Neural progenitor cell (in vitro differentiated cells): ENCODE measurements around the gene SUGP1. TPM values are rescaled to one million over a fixed set of nuclear protein-coding genes. Genes with fewer than 3 reads are reported as not detected.
"Not testable (repeated sequence)": the region's sequence is repeated elsewhere in the genome, so short reads cannot be mapped to it uniquely, and the experiment has no call there.

Source experiments
- DNase-seq: peaks from one replicate; pipeline ENCODE4 v3.0.0-alpha.2; 2016; ENCODE audit warnings: low spot score
- H2AFZ ChIP-seq: fragments of 200-600 bp; sonication (generic); replicated peaks from 2 replicates; pipeline ENCODE4 v1.6.1; 2016; ENCODE audit warnings: antibody characterized with exemption
- H3F3A ChIP-seq: fragments of 200-600 bp; sonication (generic); 2 replicates; pipeline ENCODE4 v1.6.1; 2016; ENCODE audit warnings: antibody characterized with exemption, low read depth
- H3K27ac ChIP-seq: fragments of 200-600 bp; sonication (generic); 2 replicates; pipeline ENCODE4 v1.5.1; 2016; ENCODE audit warnings: mild to moderate bottlenecking
- H3K27me3 ChIP-seq: fragments of 200-600 bp; sonication (generic); 2 replicates; pipeline ENCODE4 v1.6.1; 2016; ENCODE audit warnings: mild to moderate bottlenecking, moderate library complexity
- H3K36me3 ChIP-seq: fragments of 200-600 bp; sonication (generic); 2 replicates; pipeline ENCODE4 v1.5.1; 2016
- H3K4me1 ChIP-seq: fragments of 200-600 bp; sonication (generic); 2 replicates; pipeline ENCODE4 v1.6.1; 2016; ENCODE audit warnings: mixed run types
- H3K4me2 ChIP-seq: fragments of 200-600 bp; sonication (generic); 2 replicates; pipeline ENCODE4 v1.6.1; 2016
- H3K4me3 ChIP-seq: fragments of 200-600 bp; sonication (generic); 2 replicates; pipeline ENCODE4 v1.5.1; 2016
- H3K79me2 ChIP-seq: fragments of 200-600 bp; sonication (generic); 2 replicates; pipeline ENCODE4 v1.6.1; 2016; ENCODE audit warnings: low read depth
- H3K9ac ChIP-seq: fragments of 200-600 bp; sonication (generic); 2 replicates; pipeline ENCODE4 v1.6.1; 2016
- H3K9me3 ChIP-seq: fragments of 200-600 bp; sonication (generic); 2 replicates; pipeline ENCODE4 v1.5.1; 2016; ENCODE audit warnings: low read depth
- H4K20me1 ChIP-seq: fragments of 200-600 bp; sonication (generic); 2 replicates; pipeline ENCODE4 v1.6.1; 2016; ENCODE audit warnings: low read depth
- H3K27ac Mint-ChIP-seq: 3 replicates; pipeline ENCODE4 v1.8.0; 2021; ENCODE audit warnings: mixed read lengths
- H3K27me3 Mint-ChIP-seq: 2 replicates; pipeline ENCODE4 v1.8.0; 2022; ENCODE audit warnings: low read depth, mild to moderate bottlenecking, inconsistent platforms, moderate library complexity, mixed read lengths; ENCODE audit not compliant: insufficient read depth
- H3K36me3 Mint-ChIP-seq: 3 replicates; pipeline ENCODE4 v1.8.0; 2021; ENCODE audit warnings: mixed read lengths
- H3K4me1 Mint-ChIP-seq: 3 replicates; pipeline ENCODE4 v1.8.0; 2021; ENCODE audit warnings: mixed read lengths
- H3K4me3 Mint-ChIP-seq: 3 replicates; pipeline ENCODE4 v1.8.0; 2021; ENCODE audit warnings: mild to moderate bottlenecking, moderate library complexity, mixed read lengths
- H3K9me3 Mint-ChIP-seq: 3 replicates; pipeline ENCODE4 v1.8.0; 2020; ENCODE audit warnings: mixed read lengths
- EZH2 ChIP-seq: fragments of 200-600 bp; sonication (generic); IDR thresholded peaks from 2 replicates; pipeline ENCODE4 v1.6.1; 2017; ENCODE audit warnings: antibody characterized with exemption, mild to moderate bottlenecking, moderate library complexity
- EZH2phosphoT487 ChIP-seq: fragments of 200-600 bp; sonication (generic); IDR thresholded peaks from 2 replicates; pipeline ENCODE4 v1.6.1; 2017; ENCODE audit warnings: antibody characterized with exemption
- total RNA-seq: library from RNA; depleted of rRNA; stranded (reverse); fragments of >200 nt; gene quantifications from 2 replicates; pipeline ENCODE4 v1.2.3, GENCODE V29; 2015; ENCODE audit warnings: low replicate concordance
- TF ChIP-seq, protein P1 (sequence below): fragments of 200-600 bp; sonication (generic); IDR thresholded peaks from 2 replicates; pipeline ENCODE4 v1.5.1; 2017; ENCODE audit warnings: antibody characterized with exemption, mild to moderate bottlenecking

Gene SUGP1
- total RNA-seq, 1 donor from 2014 or later, result 46.1 TPM

DNA sequence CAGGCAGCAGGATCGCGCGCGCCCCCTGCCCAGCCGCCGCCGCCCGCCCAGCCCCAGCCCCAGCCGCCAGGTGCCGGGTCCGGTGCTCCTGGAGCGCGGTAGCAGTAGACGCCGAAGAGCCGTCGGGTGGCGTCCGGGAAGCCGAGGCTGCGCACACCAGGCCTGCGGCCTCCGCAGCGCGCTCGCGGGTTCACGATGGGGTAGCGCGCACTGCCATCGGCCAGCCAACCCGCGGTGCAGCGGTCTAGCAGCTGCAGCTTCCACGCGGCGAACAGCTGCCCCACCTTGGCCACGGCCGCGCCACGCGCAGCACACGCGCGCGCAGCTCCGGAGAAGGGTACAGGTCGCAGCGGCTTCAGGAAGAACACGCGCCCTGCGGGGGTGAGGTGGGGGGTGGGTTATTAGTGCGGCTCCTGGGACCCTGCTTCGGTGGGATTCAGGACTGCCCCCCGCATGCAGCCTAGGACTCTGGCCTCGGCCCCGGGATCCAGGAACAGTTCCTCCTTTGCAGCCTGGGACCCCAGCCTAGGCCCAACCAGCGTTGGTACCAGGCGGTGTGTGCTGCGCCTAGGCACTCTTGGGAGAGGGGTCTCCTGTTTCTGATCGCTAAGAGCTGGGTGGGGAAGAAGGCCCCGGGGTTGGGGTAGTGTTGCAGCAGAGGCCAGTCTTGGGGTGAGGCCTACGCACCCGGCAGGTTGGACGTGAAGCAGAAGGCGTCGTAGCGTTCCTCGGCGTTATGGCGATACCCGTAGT is 62.3 kb downstream of the SUGP1 start:
- Mint-ChIP-seq H3K4me1 (peaks cover 29% of the 10 kb centered on the region), H3K27me3 (peaks cover 28% of the 10 kb centered on the region)

DNA sequence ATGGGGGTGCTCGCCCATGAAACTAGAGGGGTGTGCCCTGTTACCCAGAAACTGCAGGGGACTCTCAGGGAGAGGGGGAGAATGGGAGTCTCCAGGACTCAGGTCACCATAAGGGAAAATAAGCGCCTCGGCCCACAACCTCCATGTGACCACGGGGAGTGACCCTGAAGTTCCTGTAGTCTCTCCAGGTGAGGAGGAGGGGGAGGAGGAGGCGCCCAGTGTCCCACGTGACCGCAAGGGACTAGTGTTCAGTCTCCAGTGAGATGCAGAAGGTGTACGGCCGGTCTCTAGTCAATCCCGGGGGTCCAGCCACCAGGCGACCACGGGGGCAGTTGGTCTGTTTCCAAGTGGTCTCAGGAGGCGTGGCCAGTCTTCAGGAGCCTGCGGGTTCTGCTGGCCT is 63.2 kb downstream of the SUGP1 start:
- Mint-ChIP-seq H3K36me3 (peaks cover 7% of the 10 kb centered on the region), H3K27ac (peak overlapping the region; percentile 95), H3K4me3 (peak overlapping the region; percentile 24), H3K9me3 (peaks cover 15% of the 10 kb centered on the region), H3K27me3 (peaks cover 23% of the 10 kb centered on the region), H3K4me1 (peaks cover 26% of the 10 kb centered on the region)
- Histone ChIP-seq H3K27ac (no peak overlapping the region), H3K36me3 (no peaks in the 10 kb centered on the region), H3F3A (peaks cover 25% of the 10 kb centered on the region), H2AFZ (no peak overlapping the region), H3K9me3 (no peaks in the 10 kb centered on the region), H3K4me1 (peaks cover 2% of the 10 kb centered on the region), H3K79me2 (no peaks in the 10 kb centered on the region), H3K4me2 (no peak overlapping the region), H3K4me3 (no peak overlapping the region), H3K9ac (no peak overlapping the region), H3K27me3 (peaks cover 34% of the 10 kb centered on the region), H4K20me1 (no peaks in the 10 kb centered on the region)
- no peak for DNase-seq
- TF ChIP-seq, protein P1, sequence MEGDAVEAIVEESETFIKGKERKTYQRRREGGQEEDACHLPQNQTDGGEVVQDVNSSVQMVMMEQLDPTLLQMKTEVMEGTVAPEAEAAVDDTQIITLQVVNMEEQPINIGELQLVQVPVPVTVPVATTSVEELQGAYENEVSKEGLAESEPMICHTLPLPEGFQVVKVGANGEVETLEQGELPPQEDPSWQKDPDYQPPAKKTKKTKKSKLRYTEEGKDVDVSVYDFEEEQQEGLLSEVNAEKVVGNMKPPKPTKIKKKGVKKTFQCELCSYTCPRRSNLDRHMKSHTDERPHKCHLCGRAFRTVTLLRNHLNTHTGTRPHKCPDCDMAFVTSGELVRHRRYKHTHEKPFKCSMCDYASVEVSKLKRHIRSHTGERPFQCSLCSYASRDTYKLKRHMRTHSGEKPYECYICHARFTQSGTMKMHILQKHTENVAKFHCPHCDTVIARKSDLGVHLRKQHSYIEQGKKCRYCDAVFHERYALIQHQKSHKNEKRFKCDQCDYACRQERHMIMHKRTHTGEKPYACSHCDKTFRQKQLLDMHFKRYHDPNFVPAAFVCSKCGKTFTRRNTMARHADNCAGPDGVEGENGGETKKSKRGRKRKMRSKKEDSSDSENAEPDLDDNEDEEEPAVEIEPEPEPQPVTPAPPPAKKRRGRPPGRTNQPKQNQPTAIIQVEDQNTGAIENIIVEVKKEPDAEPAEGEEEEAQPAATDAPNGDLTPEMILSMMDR, result no peak
- TF ChIP-seq EZH2phosphoT487, result no peak
- TF ChIP-seq EZH2, result no peak

More for the DNA sequence above, 62.3 kb downstream of the SUGP1 start:
- no peaks in the 10 kb centered on the region for H3K9me3 ChIP-seq
- H2AFZ ChIP-seq, result no peak overlapping the region
- H3K27me3 ChIP-seq, result peaks cover 35% of the 10 kb centered on the region
- H4K20me1 ChIP-seq, result no peaks in the 10 kb centered on the region
- H3K9me3 Mint-ChIP-seq, result peaks cover 15% of the 10 kb centered on the region
- no peak overlapping the region for H3K4me3 Mint-ChIP-seq
- H3K36me3 Mint-ChIP-seq, result peaks cover 7% of the 10 kb centered on the region
- H3K27ac ChIP-seq, result no peak overlapping the region
- no peak overlapping the region for H3K4me2 ChIP-seq
- H3K27ac Mint-ChIP-seq, result no peak overlapping the region
- H3K9ac ChIP-seq, result no peak overlapping the region
- H3K79me2 ChIP-seq, result no peaks in the 10 kb centered on the region
- no peak for DNase-seq
- peaks cover 28% of the 10 kb centered on the region for H3F3A ChIP-seq
- H3K36me3 ChIP-seq, result no peaks in the 10 kb centered on the region
- H3K4me3 ChIP-seq, result no peak overlapping the region
- TF ChIP-seq, protein P1, result no peak
- TF ChIP-seq EZH2 (no peak), EZH2phosphoT487 (no peak)
- H3K4me1 ChIP-seq, result peaks cover 8% of the 10 kb centered on the region

DNA sequence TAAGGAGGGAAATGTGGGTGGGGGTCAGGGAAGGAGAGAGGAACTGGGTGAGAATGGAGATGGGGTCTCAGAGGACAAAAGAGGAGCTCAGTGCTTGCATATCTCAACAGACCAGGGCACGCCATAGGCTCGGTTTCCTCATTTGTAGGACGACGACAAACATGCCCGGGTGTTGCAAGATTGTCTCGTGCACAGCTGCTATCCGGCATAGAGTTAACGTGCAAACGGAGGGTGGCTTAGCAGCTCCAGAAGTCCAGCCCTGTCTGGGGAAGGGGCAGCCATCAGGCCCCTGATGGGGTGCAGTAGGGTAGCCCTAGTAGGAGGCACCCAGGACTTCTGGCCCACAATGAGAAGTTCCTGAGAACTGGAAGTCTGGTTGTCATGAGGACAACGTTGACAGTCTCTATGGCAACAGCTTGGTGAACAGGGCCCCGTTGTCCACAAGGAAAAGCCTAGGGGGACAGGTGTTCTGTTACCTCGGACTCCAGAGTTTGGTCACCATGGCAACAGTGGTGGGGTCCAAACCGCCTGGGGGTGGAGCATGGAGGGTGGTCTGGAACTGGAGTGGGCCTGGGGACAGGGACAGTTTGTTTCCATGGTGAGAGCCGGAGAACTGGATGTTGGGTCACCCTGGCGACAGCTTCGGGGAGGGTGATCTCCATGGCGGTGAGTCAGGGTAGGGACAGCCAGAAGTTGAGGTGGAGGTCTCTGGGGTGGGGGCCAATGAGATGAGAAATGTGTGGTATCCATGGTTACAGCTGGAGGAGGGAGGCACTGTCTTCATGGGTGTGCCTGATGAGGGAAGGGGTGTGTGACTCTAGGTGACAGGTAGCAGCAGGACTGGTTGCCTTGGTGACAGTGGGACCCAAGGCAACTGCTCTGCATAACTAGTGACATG is 64.0 kb downstream of the SUGP1 start:
- no peak overlapping the region for H3K9ac ChIP-seq
- H3K4me1 ChIP-seq, result no peaks in the 10 kb centered on the region
- H2AFZ ChIP-seq, result no peak overlapping the region
- TF ChIP-seq, protein P1, result no peak
- TF ChIP-seq EZH2phosphoT487 (no peak), EZH2 (no peak)
- Mint-ChIP-seq H3K4me3 (no peak overlapping the region), H3K36me3 (peaks cover 7% of the 10 kb centered on the region), H3K27ac (peak overlapping the region; percentile 95), H3K9me3 (peaks cover 15% of the 10 kb centered on the region), H3K4me1 (peaks cover 22% of the 10 kb centered on the region), H3K27me3 (peaks cover 20% of the 10 kb centered on the region)
- no peak overlapping the region for H3K4me3 ChIP-seq
- H3K4me2 ChIP-seq, result no peak overlapping the region
- H4K20me1 ChIP-seq, result no peaks in the 10 kb centered on the region
- H3K27me3 ChIP-seq, result peaks cover 35% of the 10 kb centered on the region
- H3K27ac ChIP-seq, result no peak overlapping the region
- peak; percentile 32 for DNase-seq
- H3K79me2 ChIP-seq, result no peaks in the 10 kb centered on the region
- H3K9me3 ChIP-seq, result no peaks in the 10 kb centered on the region
- no peaks in the 10 kb centered on the region for H3K36me3 ChIP-seq
- H3F3A ChIP-seq, result peaks cover 22% of the 10 kb centered on the region

DNA sequence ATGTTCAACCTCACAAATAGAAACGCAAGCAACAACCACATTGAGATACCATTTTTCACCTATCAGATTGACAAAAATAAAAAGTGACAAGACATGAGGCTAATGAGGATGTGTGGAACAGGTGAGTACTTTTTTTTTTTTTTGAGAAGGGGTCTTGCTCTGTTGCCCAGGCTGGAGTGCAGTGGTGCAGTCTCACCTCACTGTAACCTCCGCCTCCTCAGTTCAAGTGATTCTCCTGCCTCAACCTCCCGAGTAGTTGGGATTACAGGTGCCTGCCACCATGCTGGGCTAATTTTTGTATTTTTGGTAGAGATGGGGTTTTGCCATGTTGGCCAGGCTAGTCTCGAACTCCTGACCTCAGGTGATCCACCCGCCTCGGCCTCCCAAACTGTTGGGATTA is 66.9 kb downstream of the SUGP1 start:
- not testable (repeated sequence) for H2AFZ ChIP-seq, H3F3A ChIP-seq, DNase-seq, H4K20me1 ChIP-seq, H3K9ac ChIP-seq, H3K9me3 ChIP-seq, H3K27ac Mint-ChIP-seq, H3K4me1 ChIP-seq, H3K4me3 Mint-ChIP-seq, H3K4me3 ChIP-seq, H3K36me3 ChIP-seq, H3K79me2 ChIP-seq, H3K36me3 Mint-ChIP-seq, H3K9me3 Mint-ChIP-seq, H3K4me2 ChIP-seq, H3K27ac ChIP-seq
- peaks cover 16% of the 10 kb centered on the region for H3K4me1 Mint-ChIP-seq
- peaks cover 55% of the 10 kb centered on the region for H3K27me3 ChIP-seq
- H3K27me3 Mint-ChIP-seq, result peaks cover 25% of the 10 kb centered on the region
